ENCODE results near the gene TAF4B.
A peak's percentile ranks its signal among the peaks of the same experiment; 100 is the strongest.
"Not testable (repeated sequence)": the region's sequence is repeated elsewhere in the genome, so short reads cannot be mapped to it uniquely, and the experiment has no call there.

Gene TAF4B

DNA sequence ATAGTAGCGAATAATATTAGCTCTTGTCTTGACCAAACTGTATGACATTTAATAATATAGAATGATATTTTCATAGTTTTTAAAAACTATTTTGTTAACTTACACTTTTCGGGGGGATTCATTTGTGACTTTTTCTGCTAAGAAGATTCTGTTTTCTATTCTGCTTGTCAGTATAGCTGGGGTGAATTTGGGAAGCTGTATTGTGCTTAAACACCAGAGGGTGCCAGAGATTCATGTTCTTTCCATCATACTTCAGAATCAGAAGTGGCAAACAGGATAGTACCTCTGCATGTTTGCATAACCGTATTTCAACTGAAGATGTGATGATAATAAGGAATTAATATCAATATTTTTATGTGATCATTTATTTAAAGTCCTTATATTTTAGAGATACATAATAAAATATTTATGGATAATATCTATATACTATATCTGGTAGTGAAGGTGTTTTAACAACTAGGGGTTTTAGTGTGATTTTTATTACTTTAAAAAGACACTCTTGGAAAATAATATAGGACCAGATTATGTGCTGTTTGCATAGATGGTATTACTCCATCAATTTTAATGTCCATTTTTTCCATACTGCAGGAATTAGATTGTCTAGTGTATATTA, 81.0 kb downstream of the TAF4B start:
- DNase-seq = peak; percentile 55

- DNase-seq = peak; percentile 35
Observed at GRCh38 chr18:26309281-26309680, 83.0 kb downstream of the TAF4B start.

GRCh38 chr18:26312199-26312598, 86.0 kb downstream of the TAF4B start:
- no peak for DNase-seq

GRCh38 chr18:26317398-26317797, 91.2 kb downstream of the TAF4B start:
- DNase-seq = peak; percentile 13

GRCh38 chr18:26320686-26321085, 94.4 kb downstream of the TAF4B start:
- no peak for DNase-seq

DNA sequence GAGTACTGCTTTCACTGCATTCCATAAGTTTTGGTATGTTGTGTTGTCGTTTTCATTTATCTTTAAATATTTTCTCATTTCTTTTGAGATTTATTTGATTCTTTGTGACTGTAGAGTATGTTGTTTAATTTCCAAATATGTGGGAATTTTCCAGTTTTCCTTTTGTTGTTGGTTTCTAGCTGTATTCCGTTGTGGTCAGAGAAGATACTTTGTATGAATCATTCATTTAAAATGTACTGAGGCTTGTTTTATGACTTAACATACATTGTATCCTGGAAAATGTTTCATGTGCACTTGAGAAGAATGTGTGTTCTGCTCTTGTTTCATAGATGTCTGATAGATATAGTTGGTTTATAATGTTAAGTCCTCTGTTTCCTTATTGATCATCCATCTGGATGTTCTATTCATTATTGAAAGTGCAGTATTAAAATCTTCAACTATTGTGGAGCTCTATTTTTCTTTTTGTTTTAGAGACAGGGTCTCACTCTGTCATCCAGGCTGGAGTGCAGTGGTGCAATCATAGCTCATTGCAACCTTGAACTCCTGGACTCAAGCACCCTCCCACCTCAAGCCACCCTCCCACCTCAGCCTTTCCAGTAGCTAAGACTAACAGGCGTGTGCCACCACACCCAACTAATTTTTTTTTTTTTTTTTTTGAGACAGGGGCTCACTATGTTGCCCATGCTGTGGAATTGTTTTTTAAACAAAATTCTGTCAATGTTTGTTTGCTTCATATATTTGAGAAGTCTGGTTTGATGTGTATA, 96.8 kb downstream of the TAF4B start:
- DNase-seq = peak; percentile 69

DNA sequence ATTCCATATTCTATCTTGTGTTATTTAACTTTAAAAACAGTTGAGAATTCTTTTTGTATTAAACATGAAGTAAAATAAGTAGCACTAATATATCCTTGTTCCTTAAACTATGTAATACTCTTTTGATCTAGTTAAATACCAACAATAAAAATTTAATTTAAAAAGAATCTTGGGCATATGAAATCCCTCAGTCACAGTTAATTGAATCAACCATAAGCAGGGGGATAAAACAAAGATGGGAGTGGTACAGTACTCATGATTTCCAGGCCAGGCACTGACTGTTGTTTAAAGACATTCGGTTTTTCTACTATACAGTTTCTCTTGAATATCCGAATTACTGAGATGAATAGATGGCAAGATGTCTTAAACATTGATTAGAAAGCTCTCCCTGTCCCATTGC, 99.5 kb downstream of the TAF4B start:
- DNase-seq = no peak

DNA sequence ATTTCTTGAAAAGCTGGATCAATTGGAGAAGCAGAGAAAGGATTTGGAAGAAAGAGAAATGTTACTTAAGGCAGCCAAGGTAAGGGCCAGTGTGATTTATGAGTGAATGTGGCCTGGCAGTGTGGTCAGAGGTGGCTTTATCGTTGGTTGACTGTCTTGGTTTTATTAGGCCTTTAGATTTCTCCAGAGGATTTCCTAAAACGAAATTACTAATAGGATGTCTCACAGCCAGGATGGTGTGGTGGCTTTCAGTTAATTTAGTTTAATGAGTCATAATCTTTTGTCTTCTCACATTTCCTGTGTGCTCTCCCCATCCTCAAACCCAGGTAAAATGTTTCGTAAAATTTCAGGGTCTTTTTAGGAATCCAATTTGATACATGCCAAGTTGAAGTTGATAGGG, 100.8 kb downstream of the TAF4B start:
- DNase-seq = no peak

GRCh38 chr18:26332991-26333390, 106.7 kb downstream of the TAF4B start:
- no peak for DNase-seq

GRCh38 chr18:26335156-26335555, 108.9 kb downstream of the TAF4B start:
- no peak for DNase-seq

- DNase-seq = no peak
Observed at GRCh38 chr18:26335571-26336487, 109.6 kb downstream of the TAF4B start.

DNA sequence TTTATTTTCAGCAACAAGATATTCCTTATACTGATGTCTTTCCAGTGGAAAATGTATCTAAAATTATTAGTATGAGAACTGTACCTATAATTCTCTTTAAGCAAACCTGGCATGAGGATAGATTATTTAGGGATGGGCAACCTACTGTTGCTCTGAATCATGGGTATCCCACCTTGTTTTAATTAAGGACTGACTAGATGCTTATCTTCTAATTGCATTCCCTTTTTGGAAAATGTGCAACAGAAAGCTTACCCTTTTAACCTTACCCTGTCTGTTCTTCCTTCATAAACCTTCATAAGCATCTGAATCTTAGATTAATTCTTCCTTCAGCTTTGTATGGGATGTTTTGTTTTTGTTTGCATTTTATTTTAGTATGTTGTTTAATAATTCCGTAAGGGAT, 110.3 kb downstream of the TAF4B start:
- no peak for DNase-seq

DNA sequence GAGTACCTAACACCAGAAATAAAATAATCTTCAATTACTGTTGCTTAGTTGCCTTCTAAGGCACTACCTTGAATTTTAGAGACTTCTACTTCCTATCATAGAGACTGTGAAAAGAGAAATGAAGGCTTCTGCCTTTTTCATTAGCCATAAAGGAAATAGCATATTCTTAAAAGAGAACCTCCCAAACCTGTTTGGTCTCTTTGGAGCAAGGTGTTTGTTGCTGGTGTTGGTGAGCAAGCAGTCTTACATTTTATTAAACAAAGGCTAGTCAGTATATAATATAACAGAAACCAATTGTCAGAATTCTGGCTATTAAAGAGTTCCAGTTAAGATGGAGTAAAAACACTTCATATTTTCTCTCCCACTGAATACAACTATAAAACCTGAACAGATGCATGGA, 116.4 kb downstream of the TAF4B start:
- no peak for DNase-seq

DNA sequence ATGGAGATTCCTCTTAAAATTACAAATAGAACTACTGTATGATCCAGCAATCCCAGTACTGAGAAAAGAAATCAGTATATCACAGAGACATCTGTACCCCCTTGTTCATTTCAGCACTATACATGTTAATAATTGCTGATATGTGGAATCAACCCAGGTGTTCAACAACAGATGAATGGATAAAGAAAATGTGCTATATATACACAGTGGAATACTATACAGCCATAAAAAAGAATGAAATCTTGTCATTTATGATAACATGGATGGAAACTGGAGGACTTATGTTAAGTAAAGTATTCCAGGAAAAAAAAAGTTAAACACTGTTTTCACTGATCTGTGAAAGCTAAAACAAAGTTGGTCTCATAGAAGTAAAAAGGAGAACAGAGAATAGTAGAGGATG, 124.7 kb downstream of the TAF4B start:
- no peak for DNase-seq

- no peak for DNase-seq
Observed at GRCh38 chr18:26356045-26356785, 130.0 kb downstream of the TAF4B start.

GRCh38 chr18:26357960-26358359, 131.7 kb downstream of the TAF4B start:
- no peak for DNase-seq

- DNase-seq = no peak
Observed at GRCh38 chr18:26362021-26362420, 135.8 kb downstream of the TAF4B start.

GRCh38 chr18:26367425-26367824, 141.2 kb downstream of the TAF4B start:
- no peak for DNase-seq

DNA sequence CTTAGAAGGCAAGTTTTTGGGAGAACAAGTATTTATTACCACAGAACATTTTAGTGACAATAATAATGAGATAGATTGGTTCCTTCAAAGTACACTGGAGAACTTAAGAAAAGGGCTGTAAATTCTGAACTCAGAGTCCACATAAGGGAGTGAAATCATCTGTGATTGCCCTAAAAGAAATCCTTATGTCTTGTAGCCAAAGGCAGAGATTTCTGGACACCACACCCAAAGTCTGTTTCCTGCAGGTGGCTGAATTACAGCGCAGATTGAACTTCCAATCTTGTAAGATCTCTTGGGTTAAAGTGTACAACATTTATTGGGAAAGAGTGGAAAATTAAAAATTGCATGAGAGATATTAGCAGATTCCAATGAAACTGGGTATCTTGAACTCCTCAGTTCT, 143.8 kb downstream of the TAF4B start:
- DNase-seq = no peak

DNA sequence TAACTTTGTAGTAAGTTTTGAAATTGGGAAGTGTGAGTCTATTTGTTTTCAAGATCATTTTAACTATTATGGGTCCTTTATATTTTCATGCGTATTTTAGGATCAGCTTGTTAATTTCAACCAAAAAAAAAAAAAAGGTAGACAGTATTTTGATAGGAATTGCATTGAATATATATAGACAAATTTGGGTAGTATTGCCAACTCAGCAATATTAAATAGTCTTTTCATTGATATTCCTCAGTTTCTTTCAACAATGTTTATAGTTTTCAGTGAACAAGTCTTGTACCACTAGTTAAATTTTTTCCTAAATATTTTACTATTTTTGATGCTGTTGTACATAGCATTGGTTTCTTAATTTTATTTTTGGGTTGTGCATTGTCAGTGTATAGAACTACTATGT, 149.9 kb downstream of the TAF4B start:
- no peak for DNase-seq

- no peak for DNase-seq
Observed at GRCh38 chr18:26378701-26379100, 152.5 kb downstream of the TAF4B start.

GRCh38 chr18:26381555-26381954, 155.3 kb downstream of the TAF4B start:
- DNase-seq = not testable (repeated sequence)

Data from EL (cell line).